ENCODE results near the gene HPSE. TPM values are rescaled to one million over a fixed set of nuclear protein-coding genes. Genes with fewer than 3 reads are reported as not detected.
"Not testable (repeated sequence)": the region's sequence is repeated elsewhere in the genome, so short reads cannot be mapped to it uniquely, and the experiment has no call there.

HPSE gene
- total RNA-seq, 1 donor from 2014 or later, result 41.0 TPM

DNA sequence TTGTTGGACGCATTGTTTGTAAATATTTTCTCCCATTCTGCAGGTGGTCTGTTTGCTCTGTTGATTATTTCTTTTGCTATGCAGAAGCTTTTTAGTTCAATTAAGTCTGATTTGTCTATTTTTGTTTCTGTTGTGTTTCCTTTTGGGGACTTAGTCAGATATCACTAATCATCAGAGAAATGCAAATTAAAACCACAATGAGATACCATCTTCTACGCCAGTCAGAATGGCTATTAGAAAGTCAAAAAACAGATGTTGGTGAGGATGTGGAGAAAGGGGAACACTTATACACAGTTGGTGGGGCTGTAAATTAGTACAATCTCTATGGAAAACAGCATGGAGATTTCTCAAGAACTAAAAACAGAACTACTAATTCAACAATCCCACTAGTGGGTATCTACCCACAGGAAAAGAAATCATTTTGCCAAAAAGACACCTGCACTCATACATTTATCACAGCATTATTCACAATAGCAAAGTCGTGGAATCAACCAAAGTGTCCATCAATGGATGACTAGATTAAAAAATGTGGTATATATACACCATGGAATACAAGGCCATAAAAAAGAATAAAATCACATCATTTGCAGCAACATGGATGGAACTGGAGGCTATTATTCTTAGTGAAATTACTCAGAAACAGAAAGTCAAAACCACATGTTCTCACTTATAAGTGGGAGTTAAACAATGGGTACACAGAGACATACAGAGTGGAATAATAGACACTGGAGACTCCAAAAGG lies 58.2 kb downstream of the HPSE start:
- Mint-ChIP-seq H3K9me3 (ENCODE audit: unreplicated experiment) (no peaks in the 10 kb centered on the region), H3K4me3 (ENCODE audit: unreplicated experiment) (no peak overlapping the region), H3K36me3 (ENCODE audit: low read depth, unreplicated experiment) (no peaks in the 10 kb centered on the region), H3K27ac (ENCODE audit: unreplicated experiment) (no peak overlapping the region), H3K27me3 (ENCODE audit: unreplicated experiment) (peaks cover 3% of the 10 kb centered on the region), H3K4me1 (ENCODE audit: unreplicated experiment) (no peaks in the 10 kb centered on the region)
- no peak for DNase-seq (ENCODE audit: low spot score)
- TF ChIP-seq, protein P1, sequence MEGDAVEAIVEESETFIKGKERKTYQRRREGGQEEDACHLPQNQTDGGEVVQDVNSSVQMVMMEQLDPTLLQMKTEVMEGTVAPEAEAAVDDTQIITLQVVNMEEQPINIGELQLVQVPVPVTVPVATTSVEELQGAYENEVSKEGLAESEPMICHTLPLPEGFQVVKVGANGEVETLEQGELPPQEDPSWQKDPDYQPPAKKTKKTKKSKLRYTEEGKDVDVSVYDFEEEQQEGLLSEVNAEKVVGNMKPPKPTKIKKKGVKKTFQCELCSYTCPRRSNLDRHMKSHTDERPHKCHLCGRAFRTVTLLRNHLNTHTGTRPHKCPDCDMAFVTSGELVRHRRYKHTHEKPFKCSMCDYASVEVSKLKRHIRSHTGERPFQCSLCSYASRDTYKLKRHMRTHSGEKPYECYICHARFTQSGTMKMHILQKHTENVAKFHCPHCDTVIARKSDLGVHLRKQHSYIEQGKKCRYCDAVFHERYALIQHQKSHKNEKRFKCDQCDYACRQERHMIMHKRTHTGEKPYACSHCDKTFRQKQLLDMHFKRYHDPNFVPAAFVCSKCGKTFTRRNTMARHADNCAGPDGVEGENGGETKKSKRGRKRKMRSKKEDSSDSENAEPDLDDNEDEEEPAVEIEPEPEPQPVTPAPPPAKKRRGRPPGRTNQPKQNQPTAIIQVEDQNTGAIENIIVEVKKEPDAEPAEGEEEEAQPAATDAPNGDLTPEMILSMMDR (IDR thresholded peaks at IDR 0.05; ENCODE audit: unreplicated experiment), result no peak

DNA sequence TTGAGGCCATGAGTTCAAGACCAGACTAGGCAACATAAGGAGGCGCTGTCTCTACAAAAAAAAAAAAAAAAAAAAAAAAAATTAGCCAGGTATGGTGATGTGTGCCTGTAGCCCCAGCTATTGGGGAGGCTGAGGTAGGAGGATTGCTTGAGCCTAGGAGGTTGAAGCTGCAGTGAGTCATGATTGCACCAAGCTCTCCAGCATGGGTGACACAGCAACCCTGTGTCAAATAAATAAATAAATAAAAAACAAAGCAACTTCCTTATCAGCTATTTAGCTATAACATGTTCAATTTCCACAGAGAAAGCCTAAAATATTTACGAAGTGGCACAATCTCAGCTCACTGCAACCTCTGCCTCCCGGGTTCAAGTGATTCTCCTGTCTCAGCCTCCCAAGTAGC lies 60.7 kb downstream of the HPSE start:
- H3K36me3 Mint-ChIP-seq (ENCODE audit: low read depth, unreplicated experiment); H3K27me3 Mint-ChIP-seq (ENCODE audit: unreplicated experiment); DNase-seq (ENCODE audit: low spot score); H3K9me3 Mint-ChIP-seq (ENCODE audit: unreplicated experiment); H3K27ac Mint-ChIP-seq (ENCODE audit: unreplicated experiment); H3K4me1 Mint-ChIP-seq (ENCODE audit: unreplicated experiment); H3K4me3 Mint-ChIP-seq (ENCODE audit: unreplicated experiment): not testable (repeated sequence)

GRCh38 chr4:83272900-83273299 lies 61.7 kb downstream of the HPSE start:
- H3K4me1 Mint-ChIP-seq (ENCODE audit: unreplicated experiment), result no peaks in the 10 kb centered on the region
- TF ChIP-seq, protein P1 (IDR thresholded peaks at IDR 0.05; ENCODE audit: unreplicated experiment), result no peak
- no peak for DNase-seq (ENCODE audit: low spot score)
- H3K27ac Mint-ChIP-seq (ENCODE audit: unreplicated experiment), result no peak overlapping the region
- no peaks in the 10 kb centered on the region for H3K9me3 Mint-ChIP-seq (ENCODE audit: unreplicated experiment)
- H3K36me3 Mint-ChIP-seq (ENCODE audit: low read depth, unreplicated experiment), result no peaks in the 10 kb centered on the region
- H3K4me3 Mint-ChIP-seq (ENCODE audit: unreplicated experiment), result no peak overlapping the region
- H3K27me3 Mint-ChIP-seq (ENCODE audit: unreplicated experiment), result no peaks in the 10 kb centered on the region

- Mint-ChIP-seq H3K4me1 (ENCODE audit: unreplicated experiment) (no peaks in the 10 kb centered on the region), H3K4me3 (ENCODE audit: unreplicated experiment) (no peak overlapping the region), H3K27ac (ENCODE audit: unreplicated experiment) (no peak overlapping the region), H3K9me3 (ENCODE audit: unreplicated experiment) (no peaks in the 10 kb centered on the region), H3K36me3 (ENCODE audit: low read depth, unreplicated experiment) (no peaks in the 10 kb centered on the region), H3K27me3 (ENCODE audit: unreplicated experiment) (no peaks in the 10 kb centered on the region)
- DNase-seq (ENCODE audit: low spot score), result no peak
- TF ChIP-seq, protein P1 (IDR thresholded peaks at IDR 0.05; ENCODE audit: unreplicated experiment), result no peak
Measured at GRCh38 chr4:83269256-83269655, 65.4 kb downstream of the HPSE start.

DNA sequence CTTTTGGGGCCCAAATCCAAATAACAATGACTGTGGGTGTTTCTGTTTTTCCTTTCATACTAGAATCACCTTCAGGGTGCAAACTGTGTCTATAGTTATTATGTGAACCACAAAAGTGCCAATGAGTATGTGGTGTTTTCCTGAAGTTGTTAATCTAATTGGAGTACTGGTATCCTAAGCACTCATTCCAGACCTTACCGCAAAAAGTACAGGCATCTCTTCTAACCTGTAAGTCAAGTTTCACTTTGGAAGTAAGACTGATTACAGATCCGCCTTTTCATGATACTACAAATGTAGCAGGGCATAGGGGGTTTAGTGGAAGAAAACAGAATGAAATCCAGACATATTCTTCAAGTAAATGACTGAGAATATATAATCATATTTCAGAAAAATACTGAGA lies 66.2 kb downstream of the HPSE start:
- Mint-ChIP-seq H3K4me1 (ENCODE audit: unreplicated experiment) (no peaks in the 10 kb centered on the region), H3K27me3 (ENCODE audit: unreplicated experiment) (no peaks in the 10 kb centered on the region), H3K36me3 (ENCODE audit: low read depth, unreplicated experiment) (no peaks in the 10 kb centered on the region), H3K9me3 (ENCODE audit: unreplicated experiment) (no peaks in the 10 kb centered on the region), H3K27ac (ENCODE audit: unreplicated experiment) (no peak overlapping the region), H3K4me3 (ENCODE audit: unreplicated experiment) (no peak overlapping the region)
- TF ChIP-seq, protein P1 (IDR thresholded peaks at IDR 0.05; ENCODE audit: unreplicated experiment), result no peak
- DNase-seq (ENCODE audit: low spot score), result no peak
